ENCODE measurements around the gene AMMECR1L.

- TF ChIP-seq CTCF (IDR thresholded peaks at IDR 0.05), result no peak
- no peak for TF ChIP-seq POLR2A (IDR thresholded peaks at IDR 0.05)
Measured at GRCh38 chr2:127826047-127826446, 59.7 kb downstream of the AMMECR1L start.

All from prostate gland (tissue), 2 donors.